ENCODE measurements around the gene HOMER2. TPM values are rescaled to one million over a fixed set of nuclear protein-coding genes. Genes with fewer than 3 reads are reported as not detected.
A peak's percentile ranks its signal among the peaks of the same experiment; 100 is the strongest.

The HOMER2 gene
- total RNA-seq, 1 experiment from 2014 or later = 49.4 TPM

DNA sequence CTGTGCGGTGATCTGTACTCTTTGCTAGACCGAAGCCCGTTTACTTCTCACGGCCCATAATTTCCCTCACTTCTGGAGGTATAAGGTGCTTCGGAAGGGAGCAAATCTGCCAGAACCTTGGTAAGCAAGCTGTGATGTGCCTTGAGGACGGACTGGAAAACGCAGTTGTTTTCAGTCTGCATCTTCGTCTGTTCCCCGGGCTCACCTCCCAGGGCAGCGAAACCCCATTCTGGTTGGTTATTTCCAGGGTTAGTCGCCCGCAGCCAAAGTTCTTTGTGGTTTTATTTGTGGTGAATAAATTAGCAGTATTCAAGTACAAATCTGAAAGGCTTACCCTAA lies 33.9 kb upstream of the HOMER2 start:
- Mint-ChIP-seq H3K4me3 (ENCODE audit: low read depth, unreplicated experiment) (peak overlapping the region; percentile 83), H3K9me3 (ENCODE audit: low read depth, unreplicated experiment) (peaks cover 2% of the 10 kb centered on the region), H3K27ac (ENCODE audit: unreplicated experiment) (peak overlapping the region; percentile 94), H3K27me3 (ENCODE audit: unreplicated experiment) (no peaks in the 10 kb centered on the region), H3K36me3 (ENCODE audit: insufficient read depth, unreplicated experiment) (peaks cover 54% of the 10 kb centered on the region), H3K4me1 (ENCODE audit: low read depth, unreplicated experiment) (peaks cover 18% of the 10 kb centered on the region)
- CTCF ChIA-PET = interaction anchor here (1.1 to 1.2 kb wide), 3 partner anchors 135 to 237 kb away, joined by 4 to 5 read pairs (median 4); no protein-coding TSS in a partner anchor
- TSS peak; percentile 77 for BruUV-seq (replicated peaks)
- TF ChIP-seq, protein P1, sequence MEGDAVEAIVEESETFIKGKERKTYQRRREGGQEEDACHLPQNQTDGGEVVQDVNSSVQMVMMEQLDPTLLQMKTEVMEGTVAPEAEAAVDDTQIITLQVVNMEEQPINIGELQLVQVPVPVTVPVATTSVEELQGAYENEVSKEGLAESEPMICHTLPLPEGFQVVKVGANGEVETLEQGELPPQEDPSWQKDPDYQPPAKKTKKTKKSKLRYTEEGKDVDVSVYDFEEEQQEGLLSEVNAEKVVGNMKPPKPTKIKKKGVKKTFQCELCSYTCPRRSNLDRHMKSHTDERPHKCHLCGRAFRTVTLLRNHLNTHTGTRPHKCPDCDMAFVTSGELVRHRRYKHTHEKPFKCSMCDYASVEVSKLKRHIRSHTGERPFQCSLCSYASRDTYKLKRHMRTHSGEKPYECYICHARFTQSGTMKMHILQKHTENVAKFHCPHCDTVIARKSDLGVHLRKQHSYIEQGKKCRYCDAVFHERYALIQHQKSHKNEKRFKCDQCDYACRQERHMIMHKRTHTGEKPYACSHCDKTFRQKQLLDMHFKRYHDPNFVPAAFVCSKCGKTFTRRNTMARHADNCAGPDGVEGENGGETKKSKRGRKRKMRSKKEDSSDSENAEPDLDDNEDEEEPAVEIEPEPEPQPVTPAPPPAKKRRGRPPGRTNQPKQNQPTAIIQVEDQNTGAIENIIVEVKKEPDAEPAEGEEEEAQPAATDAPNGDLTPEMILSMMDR (IDR thresholded peaks at IDR 0.05; ENCODE audit: unreplicated experiment) = no peak
- no peak for DNase-seq
- intact Hi-C loops (cut with micrococcal nuclease; ENCODE audit: unreplicated experiment) = loop anchor here (2.0 to 10.0 kb wide), 3 partner anchors 69 to 152 kb away; no protein-coding TSS in a partner anchor

DNA sequence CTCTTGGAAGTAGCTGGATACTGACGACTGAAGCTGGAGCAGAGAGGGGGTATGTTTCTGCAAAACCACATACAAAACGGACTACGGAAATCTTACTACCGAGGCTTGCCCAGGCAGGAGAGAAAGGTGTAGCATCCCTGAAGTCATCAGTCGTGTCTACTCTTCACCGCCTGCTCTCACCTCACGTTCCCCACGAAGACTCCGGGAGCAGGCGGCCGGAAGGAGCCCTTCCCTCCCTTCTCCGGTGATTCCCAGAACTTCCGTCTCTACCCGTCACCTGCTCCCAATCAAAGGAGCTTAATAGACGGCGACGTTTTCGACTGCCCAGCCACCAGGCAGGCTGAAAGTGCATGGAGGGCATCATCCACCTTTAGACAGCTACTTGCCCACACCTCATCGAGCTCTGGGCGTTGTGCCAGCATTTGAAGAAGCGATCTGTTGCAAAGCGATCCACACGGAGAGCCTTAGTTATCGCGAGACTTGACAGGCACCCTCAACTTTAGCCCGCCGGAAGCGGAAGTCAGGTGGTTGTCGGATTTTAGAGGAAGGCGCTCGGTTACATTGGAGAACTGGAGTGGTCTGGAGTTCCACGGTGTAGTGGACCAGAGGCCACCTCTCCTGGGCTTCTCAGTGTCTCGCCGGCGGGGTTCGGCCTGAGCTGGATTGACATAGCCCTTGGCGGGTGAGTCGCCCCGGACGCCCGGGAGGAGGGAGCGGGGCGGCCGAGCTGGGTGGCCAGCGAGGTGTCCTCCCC lies 33.3 kb upstream of the HOMER2 start, which contains the start of gene RAMAC:
Gene RAMAC (plus strand): TSS at position 523 of the 754 bp plus-strand sequence. CDS start 2,809 bp downstream, outside the sequence.
- CTCF ChIA-PET = interaction anchor here (0.5 to 1.2 kb wide), 4 partner anchors 45 to 236 kb away, joined by 4 to 8 read pairs (median 4); no protein-coding TSS in a partner anchor
- Mint-ChIP-seq H3K9me3 (ENCODE audit: low read depth, unreplicated experiment) (peaks cover 2% of the 10 kb centered on the region), H3K36me3 (ENCODE audit: insufficient read depth, unreplicated experiment) (peaks cover 52% of the 10 kb centered on the region), H3K27ac (ENCODE audit: unreplicated experiment) (peak within 1 kb of the TSS; percentile 94), H3K4me1 (ENCODE audit: low read depth, unreplicated experiment) (peaks cover 18% of the 10 kb centered on the region), H3K4me3 (ENCODE audit: low read depth, unreplicated experiment) (peak within 1 kb of the TSS; percentile 83), H3K27me3 (ENCODE audit: unreplicated experiment) (no peaks in the 10 kb centered on the region)
- intact Hi-C loops (cut with micrococcal nuclease; ENCODE audit: unreplicated experiment) = loop anchor here (2.0 to 10.0 kb wide), 3 partner anchors 69 to 151 kb away; no protein-coding TSS in a partner anchor
- BruUV-seq (replicated peaks) = TSS peak; percentile 54
- TF ChIP-seq, protein P1 (IDR thresholded peaks at IDR 0.05; ENCODE audit: unreplicated experiment) = no peak
- peak; percentile 93 for DNase-seq

DNA sequence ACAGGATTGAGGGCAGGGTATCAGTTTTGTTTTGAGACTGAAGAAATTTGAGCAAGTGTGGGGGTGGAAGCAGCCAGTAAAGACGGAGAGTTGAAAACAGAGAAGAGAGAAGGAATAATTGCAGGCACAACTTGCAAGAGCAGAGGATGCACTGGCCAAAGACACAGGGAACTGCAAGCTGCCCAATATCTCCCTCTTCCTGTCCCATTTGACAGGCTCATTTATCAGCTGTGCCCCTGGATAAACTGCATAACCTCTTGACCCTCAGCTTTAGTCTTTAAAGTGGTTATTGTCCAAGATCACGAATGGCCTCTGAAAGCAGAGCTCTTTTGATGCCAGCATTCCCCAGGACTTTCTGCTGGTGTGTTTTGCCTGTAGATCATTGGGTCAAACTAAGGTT lies 28.5 kb upstream of the HOMER2 start:
- H3K27ac Mint-ChIP-seq (ENCODE audit: unreplicated experiment) = no peak overlapping the region
- DNase-seq = no peak
- H3K27me3 Mint-ChIP-seq (ENCODE audit: unreplicated experiment) = no peaks in the 10 kb centered on the region
- H3K4me1 Mint-ChIP-seq (ENCODE audit: low read depth, unreplicated experiment) = peaks cover 11% of the 10 kb centered on the region
- H3K9me3 Mint-ChIP-seq (ENCODE audit: low read depth, unreplicated experiment) = no peaks in the 10 kb centered on the region
- intact Hi-C loops (cut with micrococcal nuclease; ENCODE audit: unreplicated experiment) = loop anchor here (10.0 kb wide), 1 partner anchor 146 kb away; no protein-coding TSS in a partner anchor
- H3K4me3 Mint-ChIP-seq (ENCODE audit: low read depth, unreplicated experiment) = no peak overlapping the region
- peaks cover 13% of the 10 kb centered on the region for H3K36me3 Mint-ChIP-seq (ENCODE audit: insufficient read depth, unreplicated experiment)
- CTCF ChIA-PET = no interaction called here
- TF ChIP-seq, protein P1 (IDR thresholded peaks at IDR 0.05; ENCODE audit: unreplicated experiment) = no peak
- no TSS peak for BruUV-seq (replicated peaks)

DNA sequence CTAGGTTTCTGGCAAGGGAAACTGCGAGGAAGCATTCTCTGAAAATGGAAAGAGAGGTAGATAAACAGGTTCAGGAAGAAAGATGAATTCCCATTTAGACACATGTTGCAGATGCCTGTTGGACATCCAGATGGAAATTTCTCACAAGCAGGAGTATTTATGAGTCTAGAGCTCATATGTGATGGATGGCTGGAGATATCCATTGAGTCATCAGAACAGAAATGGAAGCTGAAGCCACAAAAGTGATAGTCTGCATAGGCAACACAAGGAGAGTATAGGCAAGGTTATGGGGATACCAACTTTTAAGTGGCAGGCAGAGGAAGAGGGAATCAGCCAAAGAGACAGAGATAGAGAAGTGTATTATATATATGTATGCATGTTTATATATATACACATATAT lies 27.2 kb upstream of the HOMER2 start:
- CTCF ChIA-PET = no interaction called here
- peaks cover 2% of the 10 kb centered on the region for H3K4me1 Mint-ChIP-seq (ENCODE audit: low read depth, unreplicated experiment)
- intact Hi-C loops (cut with micrococcal nuclease; ENCODE audit: unreplicated experiment) = loop anchor here (10.0 kb wide), 1 partner anchor 145 kb away; no protein-coding TSS in a partner anchor
- no peaks in the 10 kb centered on the region for H3K27me3 Mint-ChIP-seq (ENCODE audit: unreplicated experiment)
- H3K36me3 Mint-ChIP-seq (ENCODE audit: insufficient read depth, unreplicated experiment) = peaks cover under 1% of the 10 kb centered on the region
- H3K4me3 Mint-ChIP-seq (ENCODE audit: low read depth, unreplicated experiment) = no peak overlapping the region
- H3K27ac Mint-ChIP-seq (ENCODE audit: unreplicated experiment) = no peak overlapping the region
- DNase-seq = no peak
- TF ChIP-seq, protein P1 (IDR thresholded peaks at IDR 0.05; ENCODE audit: unreplicated experiment) = no peak
- no TSS peak for BruUV-seq (replicated peaks)
- no peaks in the 10 kb centered on the region for H3K9me3 Mint-ChIP-seq (ENCODE audit: low read depth, unreplicated experiment)

Measured in Calu3 (cell line).